ENCODE data around the gene OGN.
A peak's percentile ranks its signal among the peaks of the same experiment; 100 is the strongest.

The OGN gene

GRCh38 chr9:92404042-92404836 lies at the start of gene OGN:
Gene OGN (minus strand): TSS chr9:92404578. CDS start chr9:92403407, 1,171 bp downstream.
- no peak for TF ChIP-seq CTCF (IDR thresholded peaks at IDR 0.05; ENCODE audit: low read depth, low read length, missing control alignments)
- no peak within 1 kb of the TSS for H3K4me3 ChIP-seq (ENCODE audit: low read depth, low read length)
- DNase-seq, result no peak
- no peak within 1 kb of the TSS for H3K27ac ChIP-seq
- H3K27me3 ChIP-seq (replicated peaks), result no peaks in the 10 kb centered on the region
- no peaks in the 10 kb centered on the region for H3K36me3 ChIP-seq (replicated peaks)
- in situ Hi-C loops (cut with HindIII; ENCODE audit: low pct_ligation_motif_present, low sequenced_read_pairs), result no loop called here

- Histone ChIP-seq H3K27me3 (replicated peaks) (no peaks in the 10 kb centered on the region), H3K4me3 (ENCODE audit: low read depth, low read length) (no peak overlapping the region), H3K36me3 (replicated peaks) (no peaks in the 10 kb centered on the region), H3K27ac (no peak overlapping the region)
- DNase-seq, result no peak
- in situ Hi-C loops (cut with HindIII; ENCODE audit: low pct_ligation_motif_present, low sequenced_read_pairs), result no loop called here
- TF ChIP-seq CTCF (IDR thresholded peaks at IDR 0.05; ENCODE audit: low read depth, low read length, missing control alignments), result no peak
Measured at GRCh38 chr9:92446536-92446935, 42.2 kb upstream of the OGN start.

- TF ChIP-seq CTCF (IDR thresholded peaks at IDR 0.05; ENCODE audit: low read depth, low read length, missing control alignments), result no peak
- no peak overlapping the region for H3K27ac ChIP-seq
- in situ Hi-C loops (cut with HindIII; ENCODE audit: low pct_ligation_motif_present, low sequenced_read_pairs), result no loop called here
- H3K4me3 ChIP-seq (ENCODE audit: low read depth, low read length), result no peak overlapping the region
- no peaks in the 10 kb centered on the region for H3K36me3 ChIP-seq (replicated peaks)
- DNase-seq, result no peak
- no peaks in the 10 kb centered on the region for H3K27me3 ChIP-seq (replicated peaks)
Measured at GRCh38 chr9:92444841-92445240, 40.5 kb upstream of the OGN start.

GRCh38 chr9:92440751-92441046 lies 36.3 kb upstream of the OGN start:
- Histone ChIP-seq H3K36me3 (replicated peaks) (no peaks in the 10 kb centered on the region), H3K27me3 (replicated peaks) (no peaks in the 10 kb centered on the region), H3K4me3 (ENCODE audit: low read depth, low read length) (no peak overlapping the region), H3K27ac (no peak overlapping the region)
- no peak for DNase-seq
- in situ Hi-C loops (cut with HindIII; ENCODE audit: low pct_ligation_motif_present, low sequenced_read_pairs), result no loop called here
- TF ChIP-seq CTCF (IDR thresholded peaks at IDR 0.05; ENCODE audit: low read depth, low read length, missing control alignments), result no peak

- H3K27ac ChIP-seq, result no peak overlapping the region
- DNase-seq, result peak; percentile 81
Measured at GRCh38 chr9:92439921-92440750, 35.8 kb upstream of the OGN start.

More at GRCh38 chr9:92439921-92440750, 35.8 kb upstream of the OGN start:
- Histone ChIP-seq H3K27me3 (replicated peaks) (no peaks in the 10 kb centered on the region), H3K4me3 (ENCODE audit: low read depth, low read length) (no peak overlapping the region), H3K36me3 (replicated peaks) (no peaks in the 10 kb centered on the region)
- no peak for TF ChIP-seq CTCF (IDR thresholded peaks at IDR 0.05; ENCODE audit: low read depth, low read length, missing control alignments)
- in situ Hi-C loops (cut with HindIII; ENCODE audit: low pct_ligation_motif_present, low sequenced_read_pairs), result no loop called here
